HEK293 (cell line): ENCODE measurements around the gene KLHL22.

Experiments
- EGR2 ChIP-seq: fragments of 450-650 bp; formaldehyde crosslinking; IDR thresholded peaks from 2 replicates; pipeline ENCODE4 v1.5.1; 2016; ENCODE audit warnings: low read depth, missing biosample characterization, missing genetic modification characterization
- MEIS1 ChIP-seq: sonication (generic); formaldehyde crosslinking; IDR thresholded peaks from 2 replicates; pipeline ENCODE4 v1.8.1; 2022; ENCODE audit warnings: missing genetic modification reagents, mild to moderate bottlenecking, borderline replicate concordance
- SCRT2 ChIP-seq: fragments of 450-650 bp; formaldehyde crosslinking; IDR thresholded peaks from 2 replicates; pipeline ENCODE4 v1.5.1; 2016; ENCODE audit warnings: missing biosample characterization, missing genetic modification characterization
- SP2 ChIP-seq: fragments of 450-650 bp; formaldehyde crosslinking; IDR thresholded peaks from 2 replicates; pipeline ENCODE4 v1.5.1; 2016; ENCODE audit warnings: missing biosample characterization, missing genetic modification characterization
- TCF7L2 ChIP-seq: IDR thresholded peaks from 2 replicates; pipeline ENCODE4 v1.6.1; 2011; ENCODE audit warnings: low read depth, mild to moderate bottlenecking, inconsistent platforms, low read length, moderate library complexity, borderline replicate concordance
- YY1 ChIP-seq: fragments of 450-650 bp; formaldehyde crosslinking; IDR thresholded peaks from 2 replicates; pipeline ENCODE4 v1.5.1; 2018; ENCODE audit warnings: missing biosample characterization, missing genetic modification characterization
- ZBTB20 ChIP-seq: fragments of 450-650 bp; formaldehyde crosslinking; IDR thresholded peaks from 2 replicates; pipeline ENCODE4 v1.5.1; 2016; ENCODE audit warnings: missing biosample characterization, missing genetic modification characterization
- ZEB2 ChIP-seq: fragments of 450-650 bp; formaldehyde crosslinking; IDR thresholded peaks from 2 replicates; pipeline ENCODE4 v1.5.1; 2016; ENCODE audit warnings: missing biosample characterization, missing genetic modification characterization
- ZFP37 ChIP-seq: fragments of 450-650 bp; formaldehyde crosslinking; IDR thresholded peaks from 2 replicates; pipeline ENCODE4 v1.5.1; 2016; ENCODE audit warnings: missing biosample characterization, missing genetic modification characterization
- ZNF121 ChIP-seq: fragments of 450-650 bp; formaldehyde crosslinking; IDR thresholded peaks from 2 replicates; pipeline ENCODE4 v1.5.1; 2016; ENCODE audit warnings: missing biosample characterization, missing genetic modification characterization
- ZNF132 ChIP-seq: fragments of 450-650 bp; formaldehyde crosslinking; IDR thresholded peaks from 2 replicates; pipeline ENCODE4 v1.5.1; 2017; ENCODE audit warnings: missing biosample characterization, missing genetic modification characterization, borderline replicate concordance
- ZNF184 ChIP-seq: fragments of 450-650 bp; IDR thresholded peaks from 2 replicates; pipeline ENCODE4 v1.5.1; 2018; ENCODE audit warnings: missing biosample characterization, mild to moderate bottlenecking, missing genetic modification characterization
- ZNF24 ChIP-seq: fragments of 450-650 bp; formaldehyde crosslinking; IDR thresholded peaks from 2 replicates; pipeline ENCODE4 v1.5.1; 2016; ENCODE audit warnings: missing biosample characterization, missing genetic modification characterization
- ZNF292 ChIP-seq: fragments of 450-650 bp; formaldehyde crosslinking; IDR thresholded peaks from 2 replicates; pipeline ENCODE4 v1.5.1; 2016; ENCODE audit warnings: low read depth, missing biosample characterization, missing genetic modification characterization, borderline replicate concordance
- ZNF335 ChIP-seq: fragments of 450-650 bp; formaldehyde crosslinking; conservative IDR thresholded peaks from 2 replicates; pipeline ENCODE4 v1.5.1; 2016; ENCODE audit warnings: missing biosample characterization, missing genetic modification characterization
- ZNF394 ChIP-seq: fragments of 450-650 bp; formaldehyde crosslinking; IDR thresholded peaks from 2 replicates; pipeline ENCODE4 v1.5.1; 2016; ENCODE audit warnings: missing biosample characterization, missing genetic modification characterization, mild to moderate bottlenecking, moderate library complexity, borderline replicate concordance
- ZNF530 ChIP-seq: fragments of 450-650 bp; formaldehyde crosslinking; IDR thresholded peaks from 2 replicates; pipeline ENCODE4 v1.5.1; 2016; ENCODE audit warnings: low read depth, missing biosample characterization, missing genetic modification characterization
- ZNF549 ChIP-seq: fragments of 450-650 bp; IDR thresholded peaks from 2 replicates; pipeline ENCODE4 v1.5.1; 2018; ENCODE audit warnings: missing biosample characterization, missing genetic modification characterization, mild to moderate bottlenecking, inconsistent platforms, moderate library complexity
- ZNF600 ChIP-seq: fragments of 450-650 bp; formaldehyde crosslinking; IDR thresholded peaks from 2 replicates; pipeline ENCODE4 v1.5.1; 2016; ENCODE audit warnings: missing biosample characterization, missing genetic modification characterization
- ZNF654 ChIP-seq: fragments of 450-650 bp; formaldehyde crosslinking; IDR thresholded peaks from 2 replicates; pipeline ENCODE4 v1.5.1; 2016; ENCODE audit warnings: low read depth, missing biosample characterization, missing genetic modification characterization
- ZNF660 ChIP-seq: fragments of 450-650 bp; IDR thresholded peaks from 2 replicates; pipeline ENCODE4 v1.5.1; 2018; ENCODE audit warnings: missing biosample characterization, mild to moderate bottlenecking, missing genetic modification characterization
- ZNF776 ChIP-seq: fragments of 450-650 bp; formaldehyde crosslinking; IDR thresholded peaks from 2 replicates; pipeline ENCODE4 v1.5.0; 2017; ENCODE audit warnings: missing biosample characterization, missing genetic modification characterization, borderline replicate concordance
- ZNF792 ChIP-seq: fragments of 450-650 bp; formaldehyde crosslinking; IDR thresholded peaks from 2 replicates; pipeline ENCODE4 v1.5.1; 2016; ENCODE audit warnings: missing biosample characterization, missing genetic modification characterization
- ZNF843 ChIP-seq: fragments of 450-650 bp; formaldehyde crosslinking; IDR thresholded peaks from 2 replicates; pipeline ENCODE4 v1.5.1; 2016; ENCODE audit warnings: missing biosample characterization, missing genetic modification characterization
- ZXDB ChIP-seq: fragments of 450-650 bp; formaldehyde crosslinking; IDR thresholded peaks from 2 replicates; pipeline ENCODE4 v1.5.1; 2016; ENCODE audit warnings: missing biosample characterization, missing genetic modification characterization
- TF ChIP-seq, protein P1 (sequence below): fragments of 450-650 bp; formaldehyde crosslinking; IDR thresholded peaks from 2 replicates; pipeline ENCODE4 v1.5.1; 2016; ENCODE audit warnings: missing biosample characterization, missing genetic modification characterization
- TF ChIP-seq, protein P2 (sequence below): fragments of 450-650 bp; formaldehyde crosslinking; IDR thresholded peaks from 2 replicates; pipeline ENCODE4 v1.5.1; 2017; ENCODE audit warnings: missing biosample characterization, missing genetic modification characterization
- TF ChIP-seq, protein P3 (sequence below): sonication (generic); formaldehyde crosslinking; IDR thresholded peaks from 2 replicates; pipeline ENCODE4 v1.8.1; 2022; ENCODE audit warnings: mild to moderate bottlenecking, moderate library complexity, missing genetic modification reagents
- TF ChIP-seq, protein P4 (sequence below): fragments of 450-650 bp; formaldehyde crosslinking; optimal IDR thresholded peaks from 2 replicates; pipeline ENCODE3; 2016; ENCODE audit warnings: missing biosample characterization, mild to moderate bottlenecking, missing genetic modification characterization
- TF ChIP-seq, protein P5 (sequence below): fragments of 450-650 bp; formaldehyde crosslinking; IDR thresholded peaks from 2 replicates; pipeline ENCODE4 v1.5.1; 2016; ENCODE audit warnings: missing biosample characterization, missing genetic modification characterization
- TF ChIP-seq, protein P6 (sequence below): fragments of 450-650 bp; formaldehyde crosslinking; IDR thresholded peaks from 2 replicates; pipeline ENCODE4 v1.5.1; 2016; ENCODE audit warnings: missing biosample characterization, missing genetic modification characterization

The KLHL22 gene

DNA sequence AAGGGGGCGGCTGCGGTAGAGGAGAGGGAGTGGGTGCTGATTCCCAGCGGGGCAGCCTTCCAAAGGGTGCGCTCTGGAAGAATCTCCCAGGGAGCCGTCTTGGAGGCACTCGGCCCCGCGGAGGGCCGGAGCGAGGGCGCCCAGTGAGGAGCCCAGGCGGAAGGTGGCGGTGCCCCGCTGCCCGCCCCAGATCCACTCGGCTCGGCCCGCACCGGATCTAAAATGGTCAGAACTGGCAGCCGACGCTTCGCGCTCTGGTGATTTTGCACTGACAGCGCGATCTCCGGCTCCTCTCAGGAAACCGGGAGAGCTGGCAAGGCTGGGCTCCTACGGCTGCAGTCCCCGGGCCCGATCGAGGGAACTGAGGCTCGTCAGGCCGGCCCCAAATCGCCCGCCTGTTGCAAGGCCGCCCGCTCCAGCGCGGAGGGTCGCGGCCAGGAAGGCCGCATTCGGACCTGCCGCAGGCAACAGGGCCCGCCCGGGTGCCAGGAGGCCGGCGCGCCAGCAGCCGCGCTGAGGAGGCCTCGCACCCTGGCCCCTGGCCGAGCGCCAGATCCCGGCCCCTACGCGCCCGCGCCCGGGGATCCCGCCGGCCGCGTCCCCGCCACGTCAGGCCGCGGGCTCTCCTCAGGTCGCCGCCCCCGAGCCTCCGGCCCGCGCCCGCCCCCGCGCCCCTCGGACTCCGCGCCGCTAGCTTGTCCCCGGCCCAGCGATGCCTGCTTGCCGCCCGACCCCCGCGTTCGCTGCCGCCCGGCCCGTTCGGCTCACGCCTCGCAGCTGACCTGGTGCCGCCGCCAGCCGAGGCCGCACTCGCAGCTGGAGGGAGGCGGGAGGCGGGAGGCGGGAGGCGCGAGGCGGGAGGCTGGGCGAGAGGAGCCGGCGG lies at the start of gene KLHL22 (continued):
- TF ChIP-seq ZBTB20 (tag by site-specific recombination) (peak; percentile 79; the same call in 1 of the 2 replicates), EGR2 (0 out of 2 replicates have a peak, but pooled peaks have one; percentile 2), ZNF530 (tag by site-specific recombination) (no peak), ZNF335 (tag by site-specific recombination) (peak; percentile 73), ZNF184 (tag by site-specific recombination) (no peak), ZNF654 (tag by site-specific recombination) (no peak), ZNF660 (peak; percentile 60; the same call in 1 of the 2 replicates), ZXDB (tag by site-specific recombination) (0 out of 2 replicates have a peak, but pooled peaks have one; percentile 25), ZNF121 (tag by site-specific recombination) (no peak), SCRT2 (peak; percentile 75), ZNF776 (tag by site-specific recombination) (no peak), ZNF600 (no peak), ZNF549 (tag by site-specific recombination) (no peak), SP2 (tag by site-specific recombination) (peak; percentile 30), YY1 (tag by site-specific recombination) (no peak), ZFP37 (tag by site-specific recombination) (peak; percentile 37; the same call in 1 of the 2 replicates), ZNF292 (tag by site-specific recombination) (no peak), MEIS1 (CRISPR knock-in tag) (no peak), ZEB2 (tag by site-specific recombination) (no peak), ZNF132 (tag by site-specific recombination) (no peak), ZNF394 (tag by site-specific recombination) (no peak), ZNF24 (0 out of 2 replicates have a peak, but pooled peaks have one; percentile 26), ZNF792 (tag by site-specific recombination) (no peak), TCF7L2 (no peak), ZNF843 (tag by site-specific recombination) (no peak)
- TF ChIP-seq, protein P1, sequence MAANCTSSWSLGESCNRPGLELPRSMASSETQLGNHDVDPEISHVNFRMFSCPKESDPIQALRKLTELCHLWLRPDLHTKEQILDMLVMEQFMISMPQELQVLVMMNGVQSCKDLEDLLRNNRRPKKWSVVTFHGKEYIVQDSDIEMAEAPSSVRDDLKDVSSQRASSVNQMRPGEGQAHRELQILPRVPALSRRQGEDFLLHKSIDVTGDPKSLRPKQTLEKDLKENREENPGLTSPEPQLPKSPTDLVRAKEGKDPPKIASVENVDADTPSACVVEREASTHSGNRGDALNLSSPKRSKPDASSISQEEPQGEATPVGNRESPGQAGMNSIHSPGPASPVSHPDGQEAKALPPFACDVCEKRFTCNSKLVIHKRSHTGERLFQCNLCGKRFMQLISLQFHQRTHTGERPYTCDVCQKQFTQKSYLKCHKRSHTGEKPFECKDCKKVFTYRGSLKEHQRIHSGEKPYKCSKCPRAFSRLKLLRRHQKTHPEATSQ: no peak
- TF ChIP-seq, protein P2, sequence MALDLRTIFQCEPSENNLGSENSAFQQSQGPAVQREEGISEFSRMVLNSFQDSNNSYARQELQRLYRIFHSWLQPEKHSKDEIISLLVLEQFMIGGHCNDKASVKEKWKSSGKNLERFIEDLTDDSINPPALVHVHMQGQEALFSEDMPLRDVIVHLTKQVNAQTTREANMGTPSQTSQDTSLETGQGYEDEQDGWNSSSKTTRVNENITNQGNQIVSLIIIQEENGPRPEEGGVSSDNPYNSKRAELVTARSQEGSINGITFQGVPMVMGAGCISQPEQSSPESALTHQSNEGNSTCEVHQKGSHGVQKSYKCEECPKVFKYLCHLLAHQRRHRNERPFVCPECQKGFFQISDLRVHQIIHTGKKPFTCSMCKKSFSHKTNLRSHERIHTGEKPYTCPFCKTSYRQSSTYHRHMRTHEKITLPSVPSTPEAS (tag by site-specific recombination): no peak
- TF ChIP-seq, protein P3, sequence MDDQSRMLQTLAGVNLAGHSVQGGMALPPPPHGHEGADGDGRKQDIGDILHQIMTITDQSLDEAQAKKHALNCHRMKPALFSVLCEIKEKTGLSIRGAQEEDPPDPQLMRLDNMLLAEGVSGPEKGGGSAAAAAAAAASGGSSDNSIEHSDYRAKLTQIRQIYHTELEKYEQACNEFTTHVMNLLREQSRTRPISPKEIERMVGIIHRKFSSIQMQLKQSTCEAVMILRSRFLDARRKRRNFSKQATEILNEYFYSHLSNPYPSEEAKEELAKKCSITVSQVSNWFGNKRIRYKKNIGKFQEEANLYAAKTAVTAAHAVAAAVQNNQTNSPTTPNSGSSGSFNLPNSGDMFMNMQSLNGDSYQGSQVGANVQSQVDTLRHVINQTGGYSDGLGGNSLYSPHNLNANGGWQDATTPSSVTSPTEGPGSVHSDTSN: peak; percentile 84
- TF ChIP-seq, protein P4, sequence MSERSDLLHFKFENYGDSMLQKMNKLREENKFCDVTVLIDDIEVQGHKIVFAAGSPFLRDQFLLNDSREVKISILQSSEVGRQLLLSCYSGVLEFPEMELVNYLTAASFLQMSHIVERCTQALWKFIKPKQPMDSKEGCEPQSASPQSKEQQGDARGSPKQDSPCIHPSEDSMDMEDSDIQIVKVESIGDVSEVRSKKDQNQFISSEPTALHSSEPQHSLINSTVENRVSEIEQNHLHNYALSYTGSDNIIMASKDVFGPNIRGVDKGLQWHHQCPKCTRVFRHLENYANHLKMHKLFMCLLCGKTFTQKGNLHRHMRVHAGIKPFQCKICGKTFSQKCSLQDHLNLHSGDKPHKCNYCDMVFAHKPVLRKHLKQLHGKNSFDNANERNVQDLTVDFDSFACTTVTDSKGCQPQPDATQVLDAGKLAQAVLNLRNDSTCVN (tag by site-specific recombination): peak; percentile 55
- TF ChIP-seq, protein P5, sequence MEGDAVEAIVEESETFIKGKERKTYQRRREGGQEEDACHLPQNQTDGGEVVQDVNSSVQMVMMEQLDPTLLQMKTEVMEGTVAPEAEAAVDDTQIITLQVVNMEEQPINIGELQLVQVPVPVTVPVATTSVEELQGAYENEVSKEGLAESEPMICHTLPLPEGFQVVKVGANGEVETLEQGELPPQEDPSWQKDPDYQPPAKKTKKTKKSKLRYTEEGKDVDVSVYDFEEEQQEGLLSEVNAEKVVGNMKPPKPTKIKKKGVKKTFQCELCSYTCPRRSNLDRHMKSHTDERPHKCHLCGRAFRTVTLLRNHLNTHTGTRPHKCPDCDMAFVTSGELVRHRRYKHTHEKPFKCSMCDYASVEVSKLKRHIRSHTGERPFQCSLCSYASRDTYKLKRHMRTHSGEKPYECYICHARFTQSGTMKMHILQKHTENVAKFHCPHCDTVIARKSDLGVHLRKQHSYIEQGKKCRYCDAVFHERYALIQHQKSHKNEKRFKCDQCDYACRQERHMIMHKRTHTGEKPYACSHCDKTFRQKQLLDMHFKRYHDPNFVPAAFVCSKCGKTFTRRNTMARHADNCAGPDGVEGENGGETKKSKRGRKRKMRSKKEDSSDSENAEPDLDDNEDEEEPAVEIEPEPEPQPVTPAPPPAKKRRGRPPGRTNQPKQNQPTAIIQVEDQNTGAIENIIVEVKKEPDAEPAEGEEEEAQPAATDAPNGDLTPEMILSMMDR (tag by site-specific recombination): no peak
- TF ChIP-seq, protein P6, sequence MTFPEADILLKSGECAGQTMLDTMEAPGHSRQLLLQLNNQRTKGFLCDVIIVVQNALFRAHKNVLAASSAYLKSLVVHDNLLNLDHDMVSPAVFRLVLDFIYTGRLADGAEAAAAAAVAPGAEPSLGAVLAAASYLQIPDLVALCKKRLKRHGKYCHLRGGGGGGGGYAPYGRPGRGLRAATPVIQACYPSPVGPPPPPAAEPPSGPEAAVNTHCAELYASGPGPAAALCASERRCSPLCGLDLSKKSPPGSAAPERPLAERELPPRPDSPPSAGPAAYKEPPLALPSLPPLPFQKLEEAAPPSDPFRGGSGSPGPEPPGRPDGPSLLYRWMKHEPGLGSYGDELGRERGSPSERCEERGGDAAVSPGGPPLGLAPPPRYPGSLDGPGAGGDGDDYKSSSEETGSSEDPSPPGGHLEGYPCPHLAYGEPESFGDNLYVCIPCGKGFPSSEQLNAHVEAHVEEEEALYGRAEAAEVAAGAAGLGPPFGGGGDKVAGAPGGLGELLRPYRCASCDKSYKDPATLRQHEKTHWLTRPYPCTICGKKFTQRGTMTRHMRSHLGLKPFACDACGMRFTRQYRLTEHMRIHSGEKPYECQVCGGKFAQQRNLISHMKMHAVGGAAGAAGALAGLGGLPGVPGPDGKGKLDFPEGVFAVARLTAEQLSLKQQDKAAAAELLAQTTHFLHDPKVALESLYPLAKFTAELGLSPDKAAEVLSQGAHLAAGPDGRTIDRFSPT: 0 out of 2 replicates have a peak, but pooled peaks have one; percentile 54
